GM12878 (cell line): ENCODE data around the gene PELI1. TPM values are rescaled to one million over a fixed set of nuclear protein-coding genes. Genes with fewer than 3 reads are reported as not detected.

Experiments used
- ATAC-seq: fragments of 200-7000 bp; cut with Tn5 transposase; 3 replicates; pipeline ENCODE4 v1.9.1; 2020; ENCODE audit warnings: mild to moderate bottlenecking, moderate library complexity
- BruUV-seq: library from RNA; stranded (reverse); fragments of 400-500 nt; replicated peaks from 2 replicates; lab custom pipeline; 2021; lab: Mats Ljungman, UMichigan
- CTCF ChIA-PET: fragments of 300-600 bp; sonication (Branson Sonifier 250); formaldehyde crosslinking; extraction: SDS; loops from one replicate; lab custom pipeline; 2021; ENCODE audit warnings: inconsistent platforms; lab: Yijun Ruan, JAX
- POLR2A ChIA-PET: fragments of 350-600 bp; formaldehyde crosslinking; extraction: SDS; loops from one replicate; lab custom pipeline; 2021; ENCODE audit warnings: inconsistent platforms; lab: Charles Lee
- RAD21 ChIA-PET: fragments of 300-600 bp; sonication (Branson Sonifier 250); formaldehyde crosslinking; loops from one replicate; lab custom pipeline; 2023; ENCODE audit warnings: antibody characterized with exemption; ENCODE audit not compliant: unreplicated experiment; lab: Charles Lee
- SMC1A ChIA-PET: fragments of 300-600 bp; sonication (Branson Sonifier 250); formaldehyde crosslinking; loops from one replicate; lab custom pipeline; 2023; ENCODE audit not compliant: unreplicated experiment, uncharacterized antibody; lab: Charles Lee
- DNase-seq: peaks from one replicate; pipeline ENCODE4 v3.0.0-alpha.2; 2011; ENCODE audit warnings: low read depth, low spot score
- FAIRE-seq: peaks from 3 replicates; lab custom pipeline; 2011; peaks lifted over from hg19 to GRCh38; lab: Jason Lieb, UNC
- H2AFZ ChIP-seq: 2 replicates; pipeline ENCODE4 v1.6.0; 2011; ENCODE audit warnings: low read depth, low read length, control low read depth; ENCODE audit not compliant: control insufficient read depth
- H3K27ac ChIP-seq: 2 replicates; pipeline ENCODE4 v1.5.1; 2011; ENCODE audit warnings: control low read depth; ENCODE audit not compliant: control insufficient read depth, insufficient read depth
- H3K27me3 ChIP-seq, 2 experiments: replicated peaks in 1 of 2; 2 replicates each; pipeline versions ENCODE4 v1.6.0 to v1.6.1; 2011; ENCODE audit warnings: low read length in 1 of 2; ENCODE audit not compliant: control insufficient read depth in 2 of 2, insufficient read depth in 2 of 2
- H3K36me3 ChIP-seq, 2 experiments: 2 replicates each; pipeline ENCODE4 v1.5.1; 2011; ENCODE audit warnings: low read length in 1 of 2; ENCODE audit not compliant: control insufficient read depth in 2 of 2, insufficient read depth in 2 of 2
- H3K4me1 ChIP-seq: 2 replicates; pipeline ENCODE4 v1.6.1; 2011; ENCODE audit warnings: mild to moderate bottlenecking, low read length, moderate library complexity, mixed read lengths; ENCODE audit not compliant: control insufficient read depth, insufficient read depth
- H3K4me2 ChIP-seq: 2 replicates; pipeline ENCODE4 v1.6.0; 2011; ENCODE audit warnings: control low read depth; ENCODE audit not compliant: control insufficient read depth, insufficient read depth
- H3K4me3 ChIP-seq: fragments of 200-600 bp; sonication (generic); 2 replicates; pipeline ENCODE4 v1.5.1; 2016
- H3K79me2 ChIP-seq: 2 replicates; pipeline ENCODE4 v1.6.0; 2011; ENCODE audit warnings: low read length; ENCODE audit not compliant: control insufficient read depth, insufficient read depth
- H3K9ac ChIP-seq: 2 replicates; pipeline ENCODE4 v1.8.0; 2011; ENCODE audit warnings: low read length, control low read depth, mixed read lengths; ENCODE audit not compliant: control insufficient read depth, insufficient read depth
- H3K9me3 ChIP-seq: replicated peaks from 3 replicates; pipeline ENCODE4 v1.5.1; 2011; ENCODE audit warnings: mild to moderate bottlenecking, low read length; ENCODE audit not compliant: control insufficient read depth, insufficient read depth
- H4K20me1 ChIP-seq: 2 replicates; pipeline ENCODE4 v1.6.0; 2011; ENCODE audit not compliant: control insufficient read depth, insufficient read depth
- CEBPZ ChIP-seq: fragments of 150-350 bp; IDR thresholded peaks from 2 replicates; pipeline ENCODE4 v1.6.1; 2016; ENCODE audit warnings: low read depth, low read length
- E2F8 ChIP-seq: fragments of 450-650 bp; IDR thresholded peaks from 2 replicates; pipeline ENCODE4 v1.6.1; 2018; ENCODE audit warnings: mild to moderate bottlenecking, low read depth, moderate library complexity; ENCODE audit not compliant: partially characterized antibody
- IKZF1 ChIP-seq: fragments of 450-650 bp; conservative IDR thresholded peaks from 2 replicates; pipeline ENCODE4 v1.6.1; 2017; ENCODE audit warnings: antibody characterized with exemption, mild to moderate bottlenecking
- NFYA ChIP-seq: IDR thresholded peaks from 2 replicates; pipeline ENCODE4 v1.6.1; 2011; ENCODE audit warnings: low read depth, mild to moderate bottlenecking, low read length, improper control_type of control experiment, borderline replicate concordance
- POU2F2 ChIP-seq: IDR thresholded peaks from 3 replicates; pipeline ENCODE4 v1.6.1; 2011; ENCODE audit warnings: low read depth, mild to moderate bottlenecking, low read length, borderline replicate concordance
- ZBED1 ChIP-seq: IDR thresholded peaks from 2 replicates; pipeline ENCODE4 v1.6.1; 2016; ENCODE audit warnings: borderline replicate concordance
- WGBS: methylation state at CpG from one replicate; pipeline ENCODE4 v1.1.6; 2016; ENCODE audit warnings: low lambda C conversion rate; ENCODE audit not compliant: insufficient replicate concordance, insufficient coverage; ENCODE audit errors: missing lambda C conversion rate; 5-methylcytosine and 5-hydroxymethylcytosine counted together
- in situ Hi-C: fragments of 300-500 bp; cut with MboI; formaldehyde crosslinking; loops from 9 replicates; pipeline ENCODE4 v1.14.3; 2018; ENCODE audit warnings: mixed read lengths
- intact Hi-C: fragments of 100-400 bp; cut with micrococcal nuclease; formaldehyde crosslinking; loops from one replicate; pipeline ENCODE4 v1.14.2; 2022; ENCODE audit not compliant: unreplicated experiment
- polyA plus RNA-seq, 11 experiments: library from polyadenylated mRNA; depleted of rRNA in 4 of 11; unstranded in 6 of 11; stranded (reverse) in 5 of 11; fragments of >200 nt; fragmentation: Nextera tagmentation in 4 of 11; fragmentation: Illumina TruSeq in 1 of 11; extraction: Ambion mirVana in 4 of 11; extraction: Trizol in 1 of 11; gene quantifications; 1 replicate in 1 of 11; 2 replicates in 10 of 11; pipeline versions ENCODE4 v1.2.1 to v1.2.3, GENCODE V29; 2011 to 2016; ENCODE audit warnings: inconsistent platforms in 2 of 11, missing spikeins in 2 of 11, low read depth in 1 of 11
- total RNA-seq, 4 experiments: library from RNA; depleted of rRNA in 3 of 4; stranded (reverse); fragments of >200 nt in 3 of 4; fragmentation: Illumina TruSeq in 1 of 4; extraction: Trizol in 1 of 4; gene quantifications; 2 replicates each; pipeline versions ENCODE4 v1.2.1 to v1.2.3, GENCODE V29; 2013 to 2021

PELI1 gene
- total and polyA plus RNA-seq, 10 of the 15 experiments (the other 5 are each of a cell fraction or from before 2014, with no cell fraction given) = 12.1 to 92.0 (median 39.8) TPM

GRCh38 chr2:64127119-64127518 lies 17.1 kb downstream of the PELI1 start:
- H3K36me3 ChIP-seq = peaks cover 0 to 14% of the 10 kb centered on the region in 2 experiments; a peak in 1 of 4 replicates
- no TSS peak for BruUV-seq
- H3K9ac ChIP-seq = no peak overlapping the region
- H3K4me1 ChIP-seq = peaks cover 25% of the 10 kb centered on the region; the same call in 1 of the 2 replicates
- H2AFZ ChIP-seq = no peak overlapping the region
- no peaks in the 10 kb centered on the region for H3K27me3 ChIP-seq
- RAD21 ChIA-PET = interaction anchor here (0.8 to 4.3 kb wide), 6 partner anchors 7 to 203 kb away, joined by 3 to 39 read pairs (median 5); no protein-coding TSS in a partner anchor
- H4K20me1 ChIP-seq = peaks cover 4% of the 10 kb centered on the region; the same call in 1 of the 2 replicates
- FAIRE-seq (no peak), ATAC-seq (no peak), DNase-seq (no peak)
- CTCF ChIA-PET = interaction anchor here (1.2 to 2.4 kb wide), 5 partner anchors 9 to 25 kb away, joined by 4 to 7 read pairs (median 5); no protein-coding TSS in a partner anchor
- intact Hi-C loops (no loop called here), in situ Hi-C loops (no loop called here)
- H3K4me2 ChIP-seq = no peak overlapping the region
- peaks cover 100% of the 10 kb centered on the region for H3K79me2 ChIP-seq
- WGBS = 98% methylated on average over 2 of the region's 2 CpGs
- no peak overlapping the region for H3K4me3 ChIP-seq
- no peak for TF ChIP-seq NFYA
- no peak for TF ChIP-seq E2F8
- no peak for TF ChIP-seq POU2F2
- TF ChIP-seq IKZF1 = no peak
- no peak for TF ChIP-seq CEBPZ
- TF ChIP-seq ZBED1 = no peak
- TF ChIP-seq, all 136 proteins: peak for 0
- SMC1A ChIA-PET = interaction anchor here (1.3 to 23.5 kb wide), 4 partner anchors 6 to 24 kb away, joined by 3 to 495 read pairs (median 58); no protein-coding TSS in a partner anchor
- Histone ChIP-seq H3K27ac (no peak overlapping the region), H3K9me3 (no peaks in the 10 kb centered on the region)
- POLR2A ChIA-PET = interaction anchor here (1.9 kb wide), 1 partner anchor 15 kb away, joined by 9 read pairs; no protein-coding TSS in a partner anchor
